HCT116 (cell line): ENCODE data around the gene WEE1. TPM values are rescaled to one million over a fixed set of nuclear protein-coding genes. Genes with fewer than 3 reads are reported as not detected.
"Not testable (repeated sequence)": the region's sequence is repeated elsewhere in the genome, so short reads cannot be mapped to it uniquely, and the experiment has no call there.

Source experiments
- ATAC-seq: fragments of 200-7000 bp; cut with Tn5 transposase; 2 replicates; pipeline ENCODE4 v1.9.1; 2020; ENCODE audit warnings: mild to moderate bottlenecking, moderate library complexity
- BruUV-seq: library from RNA; stranded (reverse); fragments of 400-500 nt; replicated peaks from 2 replicates; lab custom pipeline; 2021; lab: Mats Ljungman, UMichigan
- CTCF ChIA-PET: fragments of 300-600 bp; sonication (Branson Sonifier 250); formaldehyde crosslinking; loops from one replicate; lab custom pipeline; 2021; ENCODE audit warnings: antibody characterized with exemption; lab: Charles Lee
- POLR2A ChIA-PET: fragments of 300-600, 350-600 bp; sonication (Branson Sonifier 250); formaldehyde crosslinking; loops from one replicate; lab custom pipeline; 2021; ENCODE audit warnings: antibody characterized with exemption; lab: Charles Lee
- RAD21 ChIA-PET, 2 experiments: fragments of 300-600 bp; sonication (Branson Sonifier 250); formaldehyde crosslinking; loops; one replicate each; lab custom pipeline; 2023; ENCODE audit warnings: low total read pairs in 2 of 2; ENCODE audit not compliant: uncharacterized antibody in 2 of 2, unreplicated experiment in 2 of 2, low non-redundant PET in 1 of 2; lab: Charles Lee
- DNase-seq: peaks from one replicate; pipeline ENCODE4 v3.0.0-alpha.2; 2010; ENCODE audit warnings: low read depth, low spot score
- H2AFZ ChIP-seq: fragments of 200-600 bp; shearing (Covaris generic), sonication (generic); 2 replicates; pipeline ENCODE4 v1.6.1; 2017; ENCODE audit warnings: low read depth, mixed run types, mixed read lengths, antibody characterized with exemption, low read length; ENCODE audit not compliant: poor library complexity, severe bottlenecking
- H3K27ac ChIP-seq: 2 replicates; pipeline ENCODE4 v1.5.1; 2012; ENCODE audit warnings: low read depth, low read length
- H3K27me3 ChIP-seq: fragments of 200-600 bp; sonication (generic); 2 replicates; pipeline ENCODE4 v1.6.1; 2016; ENCODE audit warnings: mixed run types, low read length, mixed read lengths; ENCODE audit not compliant: insufficient read depth
- H3K36me3 ChIP-seq, 2 experiments: fragments of 200-500 bp in 1 of 2; fragments of 200-600 bp in 1 of 2; sonication (Bioruptor generic) in 1 of 2; sonication (generic) in 1 of 2; 2 replicates each; pipeline versions ENCODE4 v1.5.1 to v1.6.1; 2014 to 2016; ENCODE audit warnings: low read length in 2 of 2, inconsistent platforms in 1 of 2, mixed read lengths in 1 of 2, mixed run types in 1 of 2; ENCODE audit not compliant: insufficient read depth in 2 of 2, control insufficient read depth in 1 of 2
- H3K4me1 ChIP-seq, 2 experiments: fragments of 200-600 bp in 1 of 2; sonication (generic) in 1 of 2; 2 replicates each; pipeline versions ENCODE4 v1.5.1 to v1.6.1; 2012 to 2017; ENCODE audit warnings: low read length in 2 of 2, inconsistent platforms in 1 of 2, mild to moderate bottlenecking in 1 of 2, mixed read lengths in 1 of 2, mixed run types in 1 of 2, moderate library complexity in 1 of 2; ENCODE audit not compliant: insufficient read depth in 2 of 2, control insufficient read depth in 1 of 2
- H3K4me2 ChIP-seq: fragments of 200-600 bp; sonication (generic); 2 replicates; pipeline ENCODE4 v1.6.1; 2017; ENCODE audit warnings: mixed run types, low read length, mixed read lengths
- H3K4me3 ChIP-seq, 2 experiments: fragments of 200-600 bp in 1 of 2; sonication (generic) in 1 of 2; replicated peaks in 1 of 2; 2 replicates each; pipeline ENCODE4 v1.5.1; 2011 to 2016; ENCODE audit warnings: low read length in 2 of 2, control low read depth in 1 of 2, low read depth in 1 of 2, mild to moderate bottlenecking in 1 of 2, mixed read lengths in 1 of 2, mixed run types in 1 of 2
- H3K79me2 ChIP-seq: fragments of 200-600 bp; sonication (generic); 2 replicates; pipeline ENCODE4 v1.6.1; 2017; ENCODE audit warnings: mild to moderate bottlenecking, mixed run types, low read length, moderate library complexity, mixed read lengths; ENCODE audit not compliant: insufficient read depth
- H3K9ac ChIP-seq: fragments of 200-600 bp; sonication (generic); 2 replicates; pipeline ENCODE4 v1.6.1; 2016; ENCODE audit warnings: low read length, mixed read lengths
- H3K9me2 ChIP-seq: fragments of 200-600 bp; sonication (generic), shearing (Covaris generic); 2 replicates; pipeline ENCODE4 v1.6.1; 2017; ENCODE audit warnings: mixed run types, mild to moderate bottlenecking, moderate library complexity; ENCODE audit not compliant: insufficient read depth
- H3K9me3 ChIP-seq, 2 experiments: fragments of 200-500 bp in 1 of 2; fragments of 200-600 bp in 1 of 2; sonication (Bioruptor generic) in 1 of 2; sonication (generic) in 1 of 2; 2 replicates each; pipeline ENCODE4 v1.6.1; 2014 to 2017; ENCODE audit warnings: low read length in 2 of 2, mixed read lengths in 2 of 2, inconsistent platforms in 1 of 2, low read depth in 1 of 2, mild to moderate bottlenecking in 1 of 2, mixed run types in 1 of 2, moderate library complexity in 1 of 2; ENCODE audit not compliant: control insufficient read depth in 1 of 2, insufficient read depth in 1 of 2
- H4K20me1 ChIP-seq: fragments of 200-600 bp; sonication (generic), shearing (Covaris generic); 2 replicates; pipeline ENCODE4 v1.6.1; 2017; ENCODE audit warnings: mixed run types, mild to moderate bottlenecking, moderate library complexity; ENCODE audit not compliant: insufficient read depth
- CEBPB ChIP-seq: IDR thresholded peaks from 2 replicates; pipeline ENCODE4 v1.6.1; 2012; ENCODE audit warnings: low read depth
- EGR1 ChIP-seq: IDR thresholded peaks from 2 replicates; pipeline ENCODE4 v1.6.1; 2012; ENCODE audit warnings: low read depth
- ELF1 ChIP-seq: IDR thresholded peaks from 2 replicates; pipeline ENCODE4 v1.6.1; 2012; ENCODE audit warnings: low read depth, borderline replicate concordance
- EZH2 ChIP-seq: fragments of 200-600 bp; sonication (generic); IDR thresholded peaks from 2 replicates; pipeline ENCODE4 v1.6.1; 2017; ENCODE audit warnings: antibody characterized with exemption, mixed run types
- EZH2phosphoT487 ChIP-seq: fragments of 200-600 bp; IDR thresholded peaks from 2 replicates; pipeline ENCODE4 v1.6.1; 2018; ENCODE audit warnings: antibody characterized with exemption, borderline replicate concordance
- FOSL1 ChIP-seq: IDR thresholded peaks from 2 replicates; pipeline ENCODE4 v1.6.1; 2012; ENCODE audit warnings: low read depth
- JUND ChIP-seq: IDR thresholded peaks from 2 replicates; pipeline ENCODE4 v1.6.1; 2012
- POLR2A ChIP-seq: IDR thresholded peaks from 2 replicates; pipeline ENCODE4 v1.7.0; 2011; ENCODE audit warnings: borderline replicate concordance; ENCODE audit not compliant: insufficient read depth, insufficient read length; ENCODE audit errors: extremely low read depth
- POLR2AphosphoS5 ChIP-seq: IDR thresholded peaks from 2 replicates; pipeline ENCODE4 v1.6.1; 2011; ENCODE audit warnings: mild to moderate bottlenecking, low read depth, low read length, moderate library complexity
- SIN3A ChIP-seq: IDR thresholded peaks from 2 replicates; pipeline ENCODE4 v1.6.1; 2012; ENCODE audit warnings: low read depth
- SP1 ChIP-seq: IDR thresholded peaks from 2 replicates; pipeline ENCODE4 v1.6.1; 2012; ENCODE audit warnings: low read depth
- SRF ChIP-seq: IDR thresholded peaks from 2 replicates; pipeline ENCODE4 v1.6.1; 2012; ENCODE audit warnings: low read depth
- TCF7L2 ChIP-seq: IDR thresholded peaks from 2 replicates; pipeline ENCODE4 v1.7.0; 2011; ENCODE audit warnings: borderline replicate concordance, inconsistent platforms; ENCODE audit not compliant: insufficient read depth, insufficient read length; ENCODE audit errors: extremely low read depth
- ZFX ChIP-seq: fragments of 450-650 bp; IDR thresholded peaks from 2 replicates; pipeline ENCODE4 v1.6.1; 2017
- ZNF274 ChIP-seq: fragments of 200-500 bp; sonication (Bioruptor generic); IDR thresholded peaks from 2 replicates; pipeline ENCODE4 v1.6.1; 2014; ENCODE audit warnings: mild to moderate bottlenecking, low read depth, low read length, inconsistent platforms
- intact Hi-C: fragments of 100-400 bp; cut with micrococcal nuclease; formaldehyde crosslinking; loops from 2 replicates; pipeline ENCODE4 v1.10.0; 2022
- total RNA-seq: library from RNA; stranded (reverse); gene quantifications from one replicate; pipeline ENCODE4 v1.2.1, GENCODE V29; 2021; ENCODE audit not compliant: unreplicated experiment
- TF ChIP-seq, protein P1 (sequence below), 3 experiments: fragments of 200-600 bp in 1 of 3; sonication (generic) in 1 of 3; IDR thresholded peaks in 2 of 3; conservative IDR thresholded peaks in 1 of 3; 2 replicates each; pipeline ENCODE4 v1.5.1; 2012 to 2017; ENCODE audit warnings: low read depth in 2 of 3, low read length in 2 of 3, antibody characterized with exemption in 1 of 3, borderline replicate concordance in 1 of 3, control low read depth in 1 of 3, mild to moderate bottlenecking in 1 of 3, mixed read lengths in 1 of 3, mixed run types in 1 of 3, moderate library complexity in 1 of 3; ENCODE audit not compliant: insufficient read depth in 1 of 3
- TF ChIP-seq, protein P2 (sequence below): IDR thresholded peaks from 2 replicates; pipeline ENCODE4 v1.6.1; 2012; ENCODE audit warnings: low read depth
- TF ChIP-seq, protein P3 (sequence below): IDR thresholded peaks from 2 replicates; pipeline ENCODE4 v1.6.1; 2012

The WEE1 gene
- total RNA-seq, 1 experiment from 2014 or later, result 50.8 TPM

DNA sequence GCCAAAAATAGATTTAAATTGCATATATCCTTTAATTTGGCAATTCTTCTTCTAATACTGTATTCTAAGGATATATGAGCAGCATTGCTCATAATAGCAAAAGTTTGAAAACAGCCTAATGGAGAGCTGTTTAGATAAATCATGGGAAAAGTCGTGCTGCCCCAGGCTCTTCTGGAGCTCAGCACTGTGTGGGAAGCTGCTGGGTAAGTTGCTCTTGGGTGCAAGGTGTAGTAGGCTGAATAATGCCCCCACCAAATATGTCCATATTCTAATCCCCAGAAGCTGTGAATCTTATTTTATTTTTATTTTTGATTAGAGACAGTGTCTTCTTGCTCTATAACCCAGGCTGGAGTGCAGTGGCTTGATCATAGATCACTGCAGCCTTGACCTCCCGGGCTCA is 34.9 kb upstream of the WEE1 start:
- ChIA-PET RAD21 (interaction anchor here in 1 of 2 experiments (0.7 kb wide), 1 partner anchor 436 kb away, joined by 5 read pairs; no protein-coding TSS in a partner anchor), POLR2A (interaction anchor here (1.1 kb wide), 1 partner anchor 767 kb away, joined by 3 read pairs; the partner anchor contains the start of gene ADM), CTCF (no interaction called here)
- H3K36me3 ChIP-seq, result no peaks in the 10 kb centered on the region
- H3K4me3 ChIP-seq, result no peak overlapping the region
- H3K9ac ChIP-seq, result no peak overlapping the region
- H3K9me2 ChIP-seq, result no peaks in the 10 kb centered on the region
- no peak for DNase-seq
- no peaks in the 10 kb centered on the region for H4K20me1 ChIP-seq
- no peak for ATAC-seq
- no peaks in the 10 kb centered on the region for H3K79me2 ChIP-seq
- no peaks in the 10 kb centered on the region for H3K9me3 ChIP-seq
- no peak overlapping the region for H3K4me2 ChIP-seq
- H2AFZ ChIP-seq, result no peak overlapping the region
- H3K4me1 ChIP-seq, result peaks cover 0 to 7% of the 10 kb centered on the region in 2 experiments; a peak in 2 of 4 replicates
- H3K27ac ChIP-seq, result no peak overlapping the region
- intact Hi-C loops, result loop anchor here (5.0 kb wide), 1 partner anchor 74 kb away; no protein-coding TSS in a partner anchor
- TF ChIP-seq EZH2 (no peak), JUND (no peak), SP1 (no peak), ELF1 (no peak), CEBPB (no peak), EZH2phosphoT487 (no peak), ZFX (no peak), TCF7L2 (no peak), POLR2A (no peak), POLR2AphosphoS5 (no peak), EGR1 (no peak), FOSL1 (no peak), SIN3A (no peak), ZNF274 (no peak), SRF (no peak)
- TF ChIP-seq, protein P1, sequence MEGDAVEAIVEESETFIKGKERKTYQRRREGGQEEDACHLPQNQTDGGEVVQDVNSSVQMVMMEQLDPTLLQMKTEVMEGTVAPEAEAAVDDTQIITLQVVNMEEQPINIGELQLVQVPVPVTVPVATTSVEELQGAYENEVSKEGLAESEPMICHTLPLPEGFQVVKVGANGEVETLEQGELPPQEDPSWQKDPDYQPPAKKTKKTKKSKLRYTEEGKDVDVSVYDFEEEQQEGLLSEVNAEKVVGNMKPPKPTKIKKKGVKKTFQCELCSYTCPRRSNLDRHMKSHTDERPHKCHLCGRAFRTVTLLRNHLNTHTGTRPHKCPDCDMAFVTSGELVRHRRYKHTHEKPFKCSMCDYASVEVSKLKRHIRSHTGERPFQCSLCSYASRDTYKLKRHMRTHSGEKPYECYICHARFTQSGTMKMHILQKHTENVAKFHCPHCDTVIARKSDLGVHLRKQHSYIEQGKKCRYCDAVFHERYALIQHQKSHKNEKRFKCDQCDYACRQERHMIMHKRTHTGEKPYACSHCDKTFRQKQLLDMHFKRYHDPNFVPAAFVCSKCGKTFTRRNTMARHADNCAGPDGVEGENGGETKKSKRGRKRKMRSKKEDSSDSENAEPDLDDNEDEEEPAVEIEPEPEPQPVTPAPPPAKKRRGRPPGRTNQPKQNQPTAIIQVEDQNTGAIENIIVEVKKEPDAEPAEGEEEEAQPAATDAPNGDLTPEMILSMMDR (IDR thresholded peaks at IDR 0.05 in 2 of 3, conservative IDR thresholded peaks at IDR 0.05 in 1 of 3; ENCODE audit: borderline replicate concordance in 1 of 3, insufficient read depth in 1 of 3, low read depth in 2 of 3, low read length in 2 of 3), result no peak
- TF ChIP-seq, protein P2, sequence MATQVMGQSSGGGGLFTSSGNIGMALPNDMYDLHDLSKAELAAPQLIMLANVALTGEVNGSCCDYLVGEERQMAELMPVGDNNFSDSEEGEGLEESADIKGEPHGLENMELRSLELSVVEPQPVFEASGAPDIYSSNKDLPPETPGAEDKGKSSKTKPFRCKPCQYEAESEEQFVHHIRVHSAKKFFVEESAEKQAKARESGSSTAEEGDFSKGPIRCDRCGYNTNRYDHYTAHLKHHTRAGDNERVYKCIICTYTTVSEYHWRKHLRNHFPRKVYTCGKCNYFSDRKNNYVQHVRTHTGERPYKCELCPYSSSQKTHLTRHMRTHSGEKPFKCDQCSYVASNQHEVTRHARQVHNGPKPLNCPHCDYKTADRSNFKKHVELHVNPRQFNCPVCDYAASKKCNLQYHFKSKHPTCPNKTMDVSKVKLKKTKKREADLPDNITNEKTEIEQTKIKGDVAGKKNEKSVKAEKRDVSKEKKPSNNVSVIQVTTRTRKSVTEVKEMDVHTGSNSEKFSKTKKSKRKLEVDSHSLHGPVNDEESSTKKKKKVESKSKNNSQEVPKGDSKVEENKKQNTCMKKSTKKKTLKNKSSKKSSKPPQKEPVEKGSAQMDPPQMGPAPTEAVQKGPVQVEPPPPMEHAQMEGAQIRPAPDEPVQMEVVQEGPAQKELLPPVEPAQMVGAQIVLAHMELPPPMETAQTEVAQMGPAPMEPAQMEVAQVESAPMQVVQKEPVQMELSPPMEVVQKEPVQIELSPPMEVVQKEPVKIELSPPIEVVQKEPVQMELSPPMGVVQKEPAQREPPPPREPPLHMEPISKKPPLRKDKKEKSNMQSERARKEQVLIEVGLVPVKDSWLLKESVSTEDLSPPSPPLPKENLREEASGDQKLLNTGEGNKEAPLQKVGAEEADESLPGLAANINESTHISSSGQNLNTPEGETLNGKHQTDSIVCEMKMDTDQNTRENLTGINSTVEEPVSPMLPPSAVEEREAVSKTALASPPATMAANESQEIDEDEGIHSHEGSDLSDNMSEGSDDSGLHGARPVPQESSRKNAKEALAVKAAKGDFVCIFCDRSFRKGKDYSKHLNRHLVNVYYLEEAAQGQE, result no peak
- TF ChIP-seq, protein P3, sequence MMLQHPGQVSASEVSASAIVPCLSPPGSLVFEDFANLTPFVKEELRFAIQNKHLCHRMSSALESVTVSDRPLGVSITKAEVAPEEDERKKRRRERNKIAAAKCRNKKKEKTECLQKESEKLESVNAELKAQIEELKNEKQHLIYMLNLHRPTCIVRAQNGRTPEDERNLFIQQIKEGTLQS, result no peak
- no TSS peak for BruUV-seq
- H3K27me3 ChIP-seq, result no peaks in the 10 kb centered on the region

DNA sequence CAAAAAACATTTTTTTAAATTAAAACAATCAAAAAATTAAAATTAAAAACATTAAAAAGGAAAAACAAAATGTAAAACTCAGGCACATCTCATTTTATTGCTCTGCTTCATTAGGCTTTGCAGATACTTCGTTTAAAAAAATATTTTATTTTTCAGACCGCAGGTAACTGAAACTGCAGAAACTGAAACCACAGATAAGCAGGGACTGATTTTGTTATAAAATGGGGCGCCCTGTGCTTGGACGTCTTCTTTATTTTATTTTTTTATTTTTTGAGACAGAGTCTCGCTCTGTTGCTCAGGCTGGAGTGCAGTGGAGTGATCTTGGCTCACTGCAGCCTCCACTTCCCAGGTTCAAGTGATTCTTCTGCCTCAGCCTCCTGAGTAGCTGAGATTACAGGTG is 24.3 kb upstream of the WEE1 start:
- H3K4me3 ChIP-seq, H3K27me3 ChIP-seq, POLR2A ChIA-PET, H3K79me2 ChIP-seq, CTCF ChIA-PET, ATAC-seq, H4K20me1 ChIP-seq, DNase-seq, RAD21 ChIA-PET, H3K4me1 ChIP-seq, H2AFZ ChIP-seq, H3K27ac ChIP-seq, H3K36me3 ChIP-seq, H3K9me2 ChIP-seq, intact Hi-C loops, BruUV-seq, H3K9me3 ChIP-seq, H3K4me2 ChIP-seq, H3K9ac ChIP-seq: not testable (repeated sequence)
